ENCODE data around the gene SOCS7. TPM values are rescaled to one million over a fixed set of nuclear protein-coding genes. Genes with fewer than 3 reads are reported as not detected.
"Not testable (repeated sequence)": the region's sequence is repeated elsewhere in the genome, so short reads cannot be mapped to it uniquely, and the experiment has no call there.

Gene SOCS7
- total RNA-seq, 1 experiment from 2014 or later = 17.8 TPM

DNA sequence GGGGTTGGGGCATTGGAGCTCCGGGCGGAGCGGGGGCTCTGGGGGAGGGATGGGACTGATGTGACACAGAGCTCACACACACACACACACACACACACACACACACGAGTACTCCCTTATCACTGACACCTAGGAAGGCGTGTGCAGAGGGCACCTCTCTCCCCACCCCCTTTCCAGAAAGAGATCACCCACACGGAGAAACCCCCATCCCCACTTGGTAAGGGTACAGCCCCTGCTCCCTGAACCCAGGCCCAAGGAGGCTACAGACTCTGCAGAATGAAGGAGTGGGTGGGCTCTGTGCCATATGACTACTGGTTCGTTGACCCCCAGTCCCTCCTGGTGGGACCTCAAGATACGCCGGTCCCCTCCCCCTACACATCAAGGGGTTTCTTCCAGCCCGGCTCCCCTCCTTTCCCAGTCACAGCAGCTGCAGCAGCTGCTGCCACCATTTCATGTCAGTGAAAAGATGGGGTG, 67.9 kb downstream of the SOCS7 start:
- no peak for DNase-seq (ENCODE audit: low spot score)

DNA sequence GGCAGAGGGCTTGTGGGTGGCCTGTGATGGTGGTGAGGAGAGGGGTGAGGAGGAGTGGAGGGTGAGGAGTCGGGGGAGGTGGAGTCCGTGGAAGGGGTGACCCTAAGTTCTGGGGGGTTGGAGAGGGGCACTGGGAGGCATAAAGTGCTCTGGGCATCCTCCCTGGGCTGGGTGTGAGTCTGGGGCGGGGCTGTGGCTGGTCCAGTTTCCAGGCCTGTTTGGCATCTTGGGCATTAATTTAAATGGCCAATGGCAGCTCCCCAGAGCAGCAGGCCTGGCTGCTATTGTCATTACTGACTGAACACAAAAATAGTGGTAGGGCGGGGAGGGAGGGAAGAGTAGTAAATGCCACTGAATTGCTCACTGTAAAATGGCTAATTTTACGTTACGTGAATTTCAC, 68.9 kb downstream of the SOCS7 start:
- DNase-seq (ENCODE audit: low spot score) = no peak

DNA sequence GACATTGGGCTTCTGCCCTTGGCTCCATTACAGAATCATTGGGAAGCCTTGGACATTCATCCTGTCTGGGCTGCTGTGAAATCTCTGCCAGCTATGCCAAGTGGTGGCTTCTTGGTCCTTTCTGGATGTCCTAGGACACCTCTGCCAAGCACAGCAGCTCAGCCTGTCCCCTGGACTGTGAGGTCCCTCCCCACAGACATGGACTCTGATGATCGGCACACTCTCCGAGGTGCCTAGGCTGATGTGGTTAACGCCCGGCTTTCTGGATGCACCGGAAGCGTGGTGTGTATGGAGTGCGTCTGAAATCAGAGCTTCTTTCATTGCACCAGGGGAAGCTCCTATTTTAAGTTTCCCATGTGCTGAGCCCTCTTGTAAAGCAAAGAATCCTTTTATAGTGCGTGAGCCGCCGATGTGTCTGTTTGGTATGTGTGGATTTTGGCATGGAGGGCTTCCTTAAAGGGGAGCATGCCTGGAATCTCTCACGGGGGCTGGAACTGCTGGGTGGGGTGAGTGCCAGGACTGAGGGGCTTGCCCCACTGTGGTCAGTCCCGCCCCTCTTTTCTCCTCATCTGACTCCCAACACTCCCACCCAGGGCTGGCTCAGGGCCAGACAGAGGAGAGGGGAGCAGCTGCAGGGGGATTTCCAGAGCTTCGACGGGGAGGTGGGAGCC, 69.7 kb downstream of the SOCS7 start:
- DNase-seq (ENCODE audit: low spot score) = no peak

DNA sequence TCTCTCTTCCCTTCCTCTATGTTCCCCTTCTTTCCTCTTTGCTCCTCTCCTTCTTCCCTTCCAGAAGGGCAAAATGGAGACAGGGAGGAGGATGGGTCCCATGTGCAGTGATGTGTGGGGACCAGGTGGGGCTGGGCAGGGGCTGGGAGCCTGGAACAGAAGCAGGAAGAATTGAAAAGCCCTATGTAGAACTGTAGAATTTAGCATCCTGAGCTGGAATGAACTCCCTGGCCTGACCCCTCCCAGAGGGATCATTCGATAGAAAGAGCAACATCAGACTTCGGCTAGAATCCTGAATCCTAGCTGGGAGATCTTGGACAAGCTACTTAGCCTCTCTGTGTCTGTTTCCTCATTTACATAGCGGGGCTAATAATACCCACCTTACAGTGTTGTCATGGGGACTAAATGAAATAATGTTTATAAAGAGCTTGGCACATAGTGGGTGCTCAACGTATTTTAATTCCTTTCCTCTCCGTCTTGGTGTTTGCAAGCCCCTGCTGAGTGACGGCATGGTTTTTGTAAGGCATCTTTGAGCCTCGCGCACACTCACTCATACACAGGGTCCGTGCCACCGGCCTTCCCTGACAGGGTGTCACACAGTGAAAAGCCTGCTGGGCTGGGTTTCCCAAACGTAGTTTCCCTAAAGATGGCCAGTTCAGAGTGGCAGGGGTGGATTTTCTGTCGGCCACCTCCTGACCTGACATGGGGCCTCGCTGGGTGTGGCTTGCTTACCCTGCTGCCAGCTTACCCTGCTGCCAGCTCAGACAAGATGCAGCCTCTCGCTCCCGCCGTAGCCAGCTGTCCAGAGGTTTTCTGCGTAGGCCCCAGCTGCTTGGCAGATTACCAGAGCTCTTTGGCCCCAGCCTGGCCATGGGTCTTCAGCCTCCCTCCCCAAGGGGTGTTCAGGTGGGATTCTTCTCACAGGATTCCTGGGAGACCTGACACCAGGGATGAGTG, 70.5 kb downstream of the SOCS7 start:
- no peak for DNase-seq (ENCODE audit: low spot score)

DNA sequence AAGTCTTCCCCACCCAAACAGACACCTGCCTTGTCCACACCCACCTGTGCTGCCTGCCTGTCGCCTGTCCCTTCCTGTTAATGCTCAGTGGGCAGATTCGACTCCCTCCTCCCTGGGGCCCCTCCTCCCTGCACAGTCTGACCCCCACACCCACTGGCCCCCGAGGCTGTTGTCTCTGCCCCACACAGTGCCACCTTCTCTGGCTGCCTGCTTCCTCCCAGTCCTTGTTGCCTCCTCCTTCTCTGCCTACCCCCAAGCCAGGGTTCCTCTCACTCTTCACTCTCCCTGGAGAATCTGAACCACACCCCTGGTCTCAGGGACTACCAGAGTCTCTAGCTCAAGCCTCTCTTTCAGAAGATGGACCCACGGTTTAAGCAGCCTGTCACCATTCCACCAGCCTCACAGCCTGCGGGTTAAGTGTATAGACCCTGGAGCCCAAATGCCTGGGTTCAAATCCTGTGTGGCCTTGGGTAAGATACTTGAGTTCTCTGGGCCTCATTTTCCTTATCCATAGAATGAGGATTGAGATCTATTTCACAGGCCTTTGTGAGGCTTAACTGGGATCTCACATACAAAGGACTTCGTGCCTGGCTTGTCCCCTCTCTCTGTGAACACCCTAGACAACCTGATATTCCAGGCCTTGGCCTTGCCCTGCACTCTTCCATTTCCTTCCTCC, 72.8 kb downstream of the SOCS7 start:
- no peak for DNase-seq (ENCODE audit: low spot score)

DNA sequence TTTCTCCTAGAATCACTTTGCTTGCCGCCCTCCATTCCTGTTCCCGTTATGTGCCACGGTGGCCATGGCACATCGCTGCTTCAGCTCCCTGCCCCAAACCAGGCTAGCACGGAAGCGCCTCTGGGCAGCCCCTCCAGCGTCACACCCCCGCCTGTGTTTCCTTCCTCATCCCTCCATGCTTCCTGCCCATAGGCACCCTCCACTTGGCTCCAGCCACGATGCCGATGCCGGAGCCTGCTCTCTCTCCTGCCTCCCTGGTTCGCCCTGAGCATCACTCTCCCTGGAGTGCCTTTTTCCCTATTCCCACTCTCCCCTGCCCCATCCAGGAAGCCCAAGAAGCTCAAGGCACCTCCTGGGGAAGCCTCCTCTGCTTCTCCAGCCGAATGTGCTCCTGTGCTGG, 73.4 kb downstream of the SOCS7 start:
- no peak for DNase-seq (ENCODE audit: low spot score)

DNA sequence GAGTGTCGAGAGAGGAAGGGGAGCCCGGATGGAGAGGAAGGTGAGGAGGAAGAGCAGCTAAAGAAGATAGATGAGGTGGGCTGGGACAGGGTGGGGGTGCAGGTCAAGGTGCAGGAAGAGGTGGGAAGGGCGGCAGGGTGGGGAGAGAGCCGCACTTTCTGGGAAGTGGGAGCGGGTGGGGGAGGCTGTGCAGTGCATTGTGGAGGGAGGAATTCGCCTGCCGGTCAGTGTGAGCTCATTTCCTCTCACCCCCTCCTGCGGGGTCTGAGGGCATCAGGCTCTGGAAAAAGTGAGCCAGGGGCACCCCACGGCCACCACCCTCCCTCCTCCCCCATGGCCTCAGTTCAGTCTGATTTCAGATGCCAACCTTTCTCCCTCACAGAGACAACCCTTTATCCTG, 74.1 kb downstream of the SOCS7 start:
- DNase-seq (ENCODE audit: low spot score) = peak; percentile 49

DNA sequence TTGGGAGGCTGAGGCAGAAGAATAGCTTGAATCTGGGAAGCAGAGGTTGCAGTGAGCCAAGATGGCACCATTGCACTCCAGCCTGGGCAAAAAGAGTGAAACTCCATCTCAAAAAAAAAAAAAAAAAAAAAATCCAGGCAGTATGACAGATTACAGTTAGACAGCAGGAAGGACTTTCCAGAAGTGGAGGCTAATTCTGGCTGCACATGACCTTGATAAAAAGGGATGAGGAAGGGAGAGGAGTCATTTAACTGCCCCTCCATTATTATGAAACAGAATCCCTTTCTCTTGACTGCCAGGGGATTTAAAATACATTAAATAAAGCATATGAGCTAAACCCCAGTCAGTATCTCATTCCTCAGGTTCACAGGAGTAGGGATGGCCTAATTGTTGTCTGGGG, 74.8 kb downstream of the SOCS7 start:
- no peak for DNase-seq (ENCODE audit: low spot score)

DNA sequence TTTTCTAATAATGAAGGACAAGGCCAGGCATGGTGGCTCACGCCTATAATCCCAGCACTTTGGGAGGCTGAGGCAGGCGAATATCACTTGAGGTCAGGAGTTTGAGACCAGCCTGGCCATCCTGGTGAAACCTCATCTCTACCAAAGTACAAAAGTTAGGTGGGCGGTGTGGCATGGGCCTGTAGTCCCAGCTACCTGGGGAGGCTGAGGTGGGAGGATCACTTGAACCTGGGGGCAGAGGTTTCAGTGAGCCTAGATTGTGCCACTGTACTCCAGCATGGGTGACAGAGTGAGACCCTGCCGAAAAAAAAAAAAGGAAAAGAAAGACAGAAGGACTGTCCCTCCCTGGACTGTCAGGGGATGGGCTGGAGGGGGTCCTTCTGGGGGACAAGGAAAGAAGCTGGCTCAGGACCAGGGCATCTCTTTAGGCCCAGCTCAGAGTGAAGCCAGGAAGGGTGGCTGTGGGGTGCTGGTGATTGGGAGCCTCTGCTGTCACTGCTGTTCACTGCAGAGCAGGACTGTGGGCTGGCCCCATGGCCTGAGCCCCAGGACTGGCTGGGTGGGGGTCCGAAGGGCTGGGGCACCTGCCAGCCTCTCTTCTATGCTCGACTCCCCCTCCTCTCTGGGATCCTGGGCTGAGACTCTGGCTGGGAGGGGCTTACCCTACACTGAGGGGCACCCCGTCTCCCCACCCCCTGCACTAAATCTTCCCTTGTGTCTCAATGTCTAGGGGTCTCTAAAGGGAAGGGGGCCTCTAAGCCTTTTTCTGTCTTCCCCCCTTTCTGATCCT, 75.7 kb downstream of the SOCS7 start:
- DNase-seq (ENCODE audit: low spot score) = no peak

DNA sequence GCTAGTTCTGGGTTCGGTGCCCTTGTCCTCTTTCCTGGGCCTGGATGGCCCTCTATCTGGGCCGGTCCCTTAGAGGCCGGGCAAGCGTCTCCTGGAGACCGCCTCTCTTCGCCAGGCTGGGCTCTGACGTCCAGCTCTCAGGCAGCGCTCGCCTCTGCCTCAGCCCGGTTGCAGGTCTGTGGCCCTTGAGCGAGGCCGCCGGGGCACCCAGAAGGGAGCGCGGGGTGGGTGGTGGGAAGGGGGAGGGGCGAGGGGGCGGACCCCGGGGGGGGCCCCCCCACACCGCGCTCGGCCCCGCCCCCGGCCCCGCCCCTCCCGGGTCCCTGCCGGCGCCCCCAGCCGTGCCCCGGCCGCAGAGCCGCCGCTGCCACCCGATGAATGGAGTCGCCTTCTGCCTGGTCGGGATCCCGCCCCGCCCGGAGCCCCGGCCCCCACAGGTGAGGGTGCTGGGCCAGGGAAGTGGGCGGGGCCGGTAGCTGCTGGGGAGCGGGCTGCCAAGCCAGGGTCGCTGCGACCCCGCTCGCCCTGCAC, 76.5 kb downstream of the SOCS7 start, which contains the start of gene ARHGAP23:
TSS of gene ARHGAP23 (plus strand) at position 353 of the 531 bp plus-strand sequence. CDS start at position 375, 22 bp downstream.
- peak; percentile 69 for DNase-seq (ENCODE audit: low spot score)

DNA sequence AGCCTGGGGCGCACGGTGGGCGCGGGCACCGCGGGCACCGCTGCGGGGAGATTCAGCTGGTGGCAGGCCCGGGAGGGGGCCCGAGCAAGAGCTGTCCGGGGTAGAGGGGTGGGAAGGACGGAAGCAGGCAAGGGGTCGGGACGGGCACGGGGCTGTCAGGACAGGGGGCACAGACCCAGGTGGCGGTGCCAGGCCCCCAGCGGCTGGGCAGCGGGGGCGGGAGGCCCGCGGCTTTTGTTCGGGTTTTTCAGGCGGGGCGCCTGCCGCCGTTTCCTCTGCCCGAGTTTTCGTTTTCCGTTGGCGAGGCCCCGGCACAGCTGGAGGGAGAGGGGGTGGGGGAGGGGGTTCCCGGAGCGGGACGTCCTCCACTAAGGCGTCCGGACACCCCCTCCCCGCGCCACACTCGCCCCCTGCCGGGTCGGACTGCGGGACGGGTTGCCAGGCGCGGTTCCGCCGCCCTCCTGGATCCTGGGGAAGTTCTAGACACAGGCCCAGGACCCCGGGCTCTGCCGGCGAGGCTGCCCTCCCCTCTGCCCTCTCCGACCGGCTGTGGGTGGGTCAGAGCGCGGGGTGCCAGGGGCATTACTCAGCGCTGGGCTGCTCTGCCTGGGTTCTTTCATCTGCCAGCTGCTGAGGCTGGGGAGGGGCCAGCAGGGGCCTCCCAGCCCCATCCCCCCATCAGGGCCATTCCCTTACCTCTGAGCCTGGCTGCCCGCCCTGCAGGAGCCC, 77.2 kb downstream of the SOCS7 start:
- DNase-seq (ENCODE audit: low spot score) = peak; percentile 81

DNA sequence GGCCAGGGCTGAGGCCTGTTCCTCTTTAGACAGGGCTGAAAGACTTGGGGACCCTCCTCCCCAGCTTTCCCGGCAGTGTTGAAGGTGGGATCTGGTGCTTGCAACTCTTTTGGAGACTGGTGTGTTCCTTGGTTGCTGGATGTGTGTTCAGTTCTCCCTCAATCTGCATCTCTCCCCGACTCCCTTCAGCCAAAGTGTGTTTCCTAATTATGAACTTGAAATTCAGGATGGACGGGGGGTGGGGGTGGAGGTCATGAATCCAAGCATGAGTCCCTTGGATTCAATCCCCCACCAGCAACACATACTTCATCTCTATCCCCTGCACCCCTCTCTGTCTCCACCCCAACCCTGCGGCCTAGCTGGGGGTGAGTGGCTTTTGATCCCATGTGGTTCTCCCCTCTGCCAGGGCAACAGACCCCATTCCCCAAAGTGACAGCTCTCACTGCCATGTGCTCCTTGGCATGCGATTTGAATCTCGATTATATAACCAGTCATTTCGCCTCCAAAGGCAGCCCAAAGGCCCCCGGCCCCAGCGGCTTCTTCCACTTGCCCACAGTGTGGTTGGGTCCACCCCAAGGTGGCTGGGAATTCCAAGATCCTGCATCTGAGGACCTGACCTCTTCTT, 77.9 kb downstream of the SOCS7 start:
- DNase-seq (ENCODE audit: low spot score) = no peak

DNA sequence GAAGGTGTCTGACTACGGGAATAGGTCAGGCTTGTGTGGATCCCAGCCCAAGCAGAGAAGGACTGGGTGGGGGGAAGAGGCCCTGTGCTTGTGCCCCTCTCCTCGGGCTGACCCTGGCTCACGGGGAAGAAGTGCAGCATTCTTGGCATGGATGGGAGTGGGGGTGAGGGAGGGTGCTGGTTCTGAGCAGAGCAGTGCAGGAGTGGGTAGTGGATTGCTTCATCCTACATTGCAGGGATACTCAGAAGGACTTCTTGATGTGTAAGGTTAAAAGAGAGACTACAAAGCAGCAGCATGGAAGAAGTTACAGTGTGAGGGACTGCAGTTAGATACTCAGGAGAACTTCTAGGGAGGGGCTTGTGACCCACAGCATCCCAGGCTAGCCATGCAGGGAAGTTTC, 78.7 kb downstream of the SOCS7 start:
- DNase-seq (ENCODE audit: low spot score) = no peak

DNA sequence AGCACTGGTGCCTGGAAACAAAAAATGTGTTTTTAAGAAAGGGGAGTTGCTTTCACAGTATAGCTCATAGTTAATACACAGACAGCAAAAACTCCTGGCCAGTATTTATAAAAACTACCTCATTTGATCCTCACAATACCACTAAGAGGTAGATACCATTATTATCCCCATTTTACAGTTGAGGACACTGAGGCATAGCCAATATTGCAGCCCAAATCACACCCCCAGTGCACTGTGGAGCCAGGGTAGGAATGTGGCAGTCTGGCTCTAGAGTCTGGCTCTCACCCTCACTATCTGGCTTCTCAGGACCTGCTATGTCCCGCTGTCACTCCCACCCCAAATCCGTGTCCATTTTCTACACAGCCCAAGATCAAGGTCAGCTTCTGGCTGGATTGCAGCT, 79.2 kb downstream of the SOCS7 start:
- no peak for DNase-seq (ENCODE audit: low spot score)

DNA sequence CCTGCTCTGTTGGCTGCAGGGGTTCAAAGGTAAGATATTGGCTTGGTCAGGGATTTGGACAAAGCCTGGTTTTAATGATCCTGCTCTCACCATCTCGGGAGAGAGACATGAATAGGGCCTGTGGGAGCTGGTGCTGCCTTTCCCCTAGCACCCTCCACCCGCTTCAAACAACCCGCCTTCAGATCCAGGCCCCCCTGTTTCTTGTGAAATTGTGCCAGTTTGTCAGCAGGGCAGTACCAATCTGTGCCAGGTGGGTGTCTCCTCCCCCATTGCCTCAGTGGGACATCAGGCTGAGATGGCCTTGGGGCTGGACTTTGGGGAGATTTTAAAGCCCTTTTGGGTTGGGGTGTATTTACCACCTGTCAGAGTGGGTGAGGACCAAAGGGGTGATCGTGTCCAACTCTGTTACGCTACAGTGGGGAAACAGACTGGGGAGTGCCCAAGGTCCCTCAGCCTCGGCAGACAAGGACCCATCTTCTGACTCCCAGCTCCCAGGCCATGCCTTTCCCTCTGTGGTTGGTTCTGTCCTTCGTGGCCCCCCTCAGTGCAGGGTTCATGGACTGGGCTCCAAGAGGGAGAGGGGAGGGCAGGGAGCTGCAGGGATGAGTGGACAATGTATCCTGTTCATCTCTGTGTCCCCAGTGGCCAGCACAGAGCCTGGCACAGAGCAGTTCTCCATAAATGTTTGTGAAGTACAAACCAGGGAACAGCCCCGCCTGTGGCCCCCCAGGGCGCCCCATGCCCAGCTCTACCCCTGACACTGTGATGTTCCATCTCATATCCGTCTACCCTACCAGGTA, 79.9 kb downstream of the SOCS7 start:
- DNase-seq (ENCODE audit: low spot score) = no peak

DNA sequence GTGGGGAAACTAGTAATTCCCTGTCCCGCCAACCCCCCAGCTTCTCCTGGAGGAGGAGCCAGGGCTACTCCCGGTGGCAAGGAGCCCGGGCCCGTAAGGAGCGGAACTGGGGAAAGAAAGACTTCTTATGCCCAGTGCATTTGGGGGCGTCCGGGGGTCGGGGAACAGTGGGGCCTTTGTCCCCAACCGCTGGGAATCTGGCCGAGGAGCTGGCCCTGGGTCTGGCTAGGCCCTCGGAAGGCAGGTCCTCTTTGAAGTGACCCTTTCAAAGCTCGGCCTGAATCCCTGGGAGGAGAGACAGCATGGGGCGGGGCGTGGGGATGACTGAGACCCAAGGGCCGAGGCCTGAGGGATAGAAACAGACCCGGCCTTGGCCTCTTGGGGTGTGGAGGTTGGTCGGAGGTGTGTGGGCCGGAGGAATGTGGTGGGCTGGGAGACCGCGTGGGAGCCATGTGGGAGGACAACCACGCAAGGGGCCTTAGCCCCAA, 82.6 kb downstream of the SOCS7 start:
- DNase-seq (ENCODE audit: low spot score) = no peak

DNA sequence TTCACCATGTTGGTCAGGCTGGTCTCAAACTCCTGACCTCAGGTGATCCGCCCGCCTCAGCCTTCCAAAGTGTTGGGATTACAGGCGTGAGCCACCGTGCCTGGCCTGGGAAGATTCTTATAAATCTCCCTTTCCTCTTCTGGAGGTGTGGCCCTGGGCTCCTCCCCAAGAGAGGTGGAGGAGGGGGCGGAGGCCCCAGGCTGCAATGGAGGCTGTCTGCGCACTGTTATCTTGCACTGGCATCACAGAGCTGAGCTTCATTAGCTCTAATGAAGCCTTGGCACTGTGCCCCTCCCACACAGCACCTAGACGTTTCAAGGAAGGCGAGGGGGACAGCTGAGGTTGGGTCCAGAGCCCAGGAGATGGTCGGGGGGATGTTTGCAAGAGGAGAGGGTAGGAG, 84.2 kb downstream of the SOCS7 start:
- DNase-seq (ENCODE audit: low spot score) = no peak

DNA sequence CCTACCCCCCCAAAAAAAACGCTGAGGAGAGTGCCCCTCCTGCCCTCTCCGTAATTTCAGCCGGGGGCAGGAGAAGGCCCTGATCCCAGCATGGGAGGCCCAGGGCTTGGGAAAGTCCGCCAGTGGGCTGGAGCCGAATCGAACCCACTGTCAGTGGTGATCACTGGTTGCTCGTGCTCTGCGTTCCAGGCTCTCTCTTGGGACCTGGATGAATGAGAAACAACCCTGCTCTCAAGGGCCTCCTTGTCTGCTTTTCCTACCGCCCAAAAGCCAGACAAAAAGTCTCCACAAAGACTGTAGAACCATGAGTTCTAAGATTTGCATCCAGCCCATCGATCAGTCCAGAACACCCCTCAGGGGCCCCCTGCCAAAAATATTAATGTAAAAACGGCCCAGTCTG, 84.7 kb downstream of the SOCS7 start:
- DNase-seq (ENCODE audit: low spot score) = no peak

DNA sequence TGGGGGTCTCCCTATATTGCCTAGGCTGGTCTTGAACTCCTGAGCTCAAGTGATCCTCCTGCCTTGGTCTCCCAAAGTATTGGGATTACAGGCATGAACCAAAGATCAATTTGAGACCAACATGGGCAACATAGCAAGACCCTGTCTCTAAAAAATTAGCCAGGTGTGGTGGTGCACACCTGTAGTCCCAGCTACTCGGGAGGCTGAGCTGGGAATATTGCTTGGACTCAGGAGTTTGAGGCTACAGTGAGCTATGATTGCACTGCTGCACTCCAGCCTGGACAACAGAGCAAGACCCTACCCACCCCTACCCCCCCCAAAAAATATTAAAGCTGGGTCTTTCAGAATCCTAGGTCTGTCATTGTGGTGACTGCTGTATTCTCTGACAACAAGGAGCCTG, 85.7 kb downstream of the SOCS7 start:
- not testable (repeated sequence) for DNase-seq (ENCODE audit: low spot score)
